ENCODE data around the gene GMDS.
"Not testable (repeated sequence)": the region's sequence is repeated elsewhere in the genome, so short reads cannot be mapped to it uniquely, and the experiment has no call there.

GMDS gene

GRCh38 chr6:1764397-1764987 is 480.9 kb downstream of the GMDS start:
- DNase-seq, result no peak

- peak in 3 of 4 experiments; percentile 16 to 53 (median 39) for DNase-seq
Observed at GRCh38 chr6:1763404-1763803, 482.0 kb downstream of the GMDS start.

- no peak for DNase-seq
Observed at GRCh38 chr6:1762203-1762602, 483.2 kb downstream of the GMDS start.

GRCh38 chr6:1761477-1761877 is 483.9 kb downstream of the GMDS start:
- DNase-seq, result no peak

DNA sequence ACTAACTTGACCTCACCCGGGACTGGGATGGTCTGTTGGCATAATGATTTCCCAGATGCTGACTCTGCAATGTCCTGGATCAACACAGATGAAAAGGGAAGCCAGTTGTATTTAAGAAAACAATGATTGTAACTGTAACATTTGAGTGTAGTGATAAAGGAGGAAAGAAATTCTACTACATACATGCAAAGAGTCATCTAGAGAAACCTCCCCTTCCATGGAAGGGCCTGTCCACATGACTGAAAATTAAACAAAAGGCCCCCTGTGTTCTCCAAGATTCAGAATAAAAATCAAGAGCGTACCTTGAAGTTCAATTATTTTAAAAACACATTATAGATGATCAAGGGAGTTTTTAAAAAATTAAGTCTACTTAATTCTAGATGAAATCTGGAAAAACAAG is 484.5 kb downstream of the GMDS start:
- no peak for DNase-seq

- no peak for DNase-seq
Observed at GRCh38 chr6:1759870-1760269, 485.5 kb downstream of the GMDS start.

DNA sequence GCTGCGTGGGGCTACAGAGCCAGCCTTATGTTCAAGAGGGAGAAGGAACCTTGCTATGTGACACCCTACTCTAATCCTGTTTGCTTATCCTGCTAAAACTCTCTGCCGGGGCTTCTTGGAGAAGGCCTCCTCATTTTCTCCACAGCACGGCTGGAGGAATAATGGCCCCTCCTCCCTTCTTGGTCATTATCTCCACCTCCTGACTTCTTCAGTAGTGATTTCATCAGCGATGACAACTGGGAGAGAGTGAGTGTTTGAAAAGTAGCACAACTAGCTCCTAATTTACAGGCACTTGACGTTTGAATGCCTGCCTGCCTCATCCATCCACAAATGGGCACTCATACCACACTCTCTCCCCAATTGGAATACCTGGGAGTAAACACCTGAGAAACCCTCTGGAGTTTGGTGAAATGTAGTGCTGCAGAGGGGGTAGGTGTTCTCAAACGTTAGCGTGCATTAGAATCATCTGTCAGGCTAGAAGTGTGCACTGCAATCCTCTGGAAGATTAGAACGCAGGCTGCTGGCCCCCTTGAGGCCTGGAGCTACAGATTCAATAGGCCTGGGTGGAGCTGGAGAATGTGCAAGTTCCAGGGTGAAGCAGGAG is 487.2 kb downstream of the GMDS start:
- DNase-seq, result no peak

DNA sequence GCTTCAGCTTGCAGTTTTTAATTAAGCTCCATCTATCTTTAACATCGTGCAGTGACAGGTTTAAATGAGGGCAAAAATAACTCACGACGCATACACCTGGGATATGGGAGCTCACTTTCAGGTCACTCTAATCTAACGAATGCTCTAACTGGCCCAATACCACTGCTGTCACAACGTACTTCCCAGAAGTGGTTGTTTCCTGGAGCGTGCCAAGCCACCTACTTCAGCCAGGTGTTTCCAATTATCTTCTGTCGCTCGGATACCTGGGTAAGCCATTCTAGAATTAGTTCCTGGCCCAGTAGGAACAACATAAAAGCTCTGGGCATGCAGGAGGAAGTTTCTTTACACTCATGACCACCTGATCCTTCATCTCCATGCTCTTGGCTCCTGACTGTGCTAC is 488.3 kb downstream of the GMDS start:
- DNase-seq, result no peak

GRCh38 chr6:1756472-1757129 is 488.8 kb downstream of the GMDS start:
- no peak for DNase-seq

DNA sequence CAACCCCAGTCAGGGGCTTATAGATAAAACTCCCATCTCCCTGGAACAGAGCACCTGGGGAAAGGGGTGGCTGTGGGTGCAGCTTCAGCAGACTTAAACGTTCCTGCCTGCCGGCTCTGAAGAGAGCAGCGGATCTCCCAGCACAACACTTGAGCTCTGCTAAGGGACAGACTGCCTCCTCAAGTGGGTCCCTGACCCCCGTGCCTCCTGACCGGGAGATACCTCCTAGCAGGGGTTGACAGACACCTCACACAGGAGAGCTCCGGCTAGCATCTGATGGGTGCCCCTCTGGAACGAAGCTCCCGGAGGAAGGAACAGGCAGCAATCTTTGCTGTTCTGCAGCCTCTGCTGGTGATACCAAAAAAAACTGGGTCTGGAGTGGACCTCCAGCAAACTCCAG is 494.3 kb downstream of the GMDS start:
- DNase-seq, result not testable (repeated sequence)

DNA sequence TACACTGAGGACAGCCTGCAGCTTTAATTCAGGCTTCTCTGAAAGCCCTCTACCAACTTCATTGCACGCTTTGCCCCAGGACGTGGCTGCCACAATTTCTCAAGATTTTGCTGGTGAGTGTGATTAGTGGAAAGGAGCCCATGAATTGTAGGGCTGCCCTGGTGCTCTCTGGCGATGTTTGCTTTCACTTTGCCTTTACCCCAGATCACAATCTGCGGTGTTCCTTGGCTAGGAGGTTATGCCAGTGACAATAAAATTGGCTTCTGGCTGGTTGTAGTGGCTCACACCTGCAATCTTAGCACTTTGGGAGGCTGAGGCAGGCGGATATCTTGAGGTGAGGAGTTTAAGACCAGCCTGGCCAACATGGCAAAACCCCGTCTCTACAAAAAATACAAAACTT is 496.4 kb downstream of the GMDS start:
- DNase-seq, result no peak

GRCh38 chr6:1747531-1747930 is 497.9 kb downstream of the GMDS start:
- no peak for DNase-seq

- no peak for DNase-seq
Observed at GRCh38 chr6:1747003-1747402, 498.4 kb downstream of the GMDS start.

- no peak for DNase-seq
Observed at GRCh38 chr6:1745814-1746213, 499.6 kb downstream of the GMDS start.

GRCh38 chr6:1744543-1744942 is 500.9 kb downstream of the GMDS start:
- DNase-seq, result no peak

- peak in 1 of 4 experiments; percentile 15 for DNase-seq
Observed at GRCh38 chr6:1739680-1740079, 505.7 kb downstream of the GMDS start.

- DNase-seq, result no peak
Observed at GRCh38 chr6:1739220-1739619, 506.2 kb downstream of the GMDS start.

DNA sequence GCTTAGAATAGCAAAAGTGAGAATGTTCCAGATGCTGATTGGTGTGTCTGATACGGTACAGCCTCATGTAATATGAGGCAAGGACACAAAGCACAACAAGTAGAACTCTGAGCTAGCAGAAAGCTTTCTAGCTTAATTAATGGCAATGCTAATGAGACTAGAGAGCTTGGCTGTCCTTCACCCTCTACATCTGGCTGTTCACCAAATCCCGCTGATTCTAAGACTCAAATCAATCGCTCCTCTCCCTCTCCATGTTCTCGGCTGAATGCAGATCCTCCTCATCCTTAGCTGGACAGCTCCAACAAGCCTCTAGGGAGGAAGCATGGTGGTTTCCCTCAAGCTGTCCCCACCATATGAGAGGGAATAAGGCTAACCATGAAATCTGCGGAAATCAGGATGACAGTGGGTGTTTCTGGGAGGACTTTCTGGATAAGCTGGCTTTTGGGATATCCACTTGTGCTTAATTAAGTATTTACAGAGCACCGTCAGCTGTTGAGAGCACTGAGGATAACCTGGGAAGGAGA is 506.8 kb downstream of the GMDS start:
- DNase-seq, result no peak

DNA sequence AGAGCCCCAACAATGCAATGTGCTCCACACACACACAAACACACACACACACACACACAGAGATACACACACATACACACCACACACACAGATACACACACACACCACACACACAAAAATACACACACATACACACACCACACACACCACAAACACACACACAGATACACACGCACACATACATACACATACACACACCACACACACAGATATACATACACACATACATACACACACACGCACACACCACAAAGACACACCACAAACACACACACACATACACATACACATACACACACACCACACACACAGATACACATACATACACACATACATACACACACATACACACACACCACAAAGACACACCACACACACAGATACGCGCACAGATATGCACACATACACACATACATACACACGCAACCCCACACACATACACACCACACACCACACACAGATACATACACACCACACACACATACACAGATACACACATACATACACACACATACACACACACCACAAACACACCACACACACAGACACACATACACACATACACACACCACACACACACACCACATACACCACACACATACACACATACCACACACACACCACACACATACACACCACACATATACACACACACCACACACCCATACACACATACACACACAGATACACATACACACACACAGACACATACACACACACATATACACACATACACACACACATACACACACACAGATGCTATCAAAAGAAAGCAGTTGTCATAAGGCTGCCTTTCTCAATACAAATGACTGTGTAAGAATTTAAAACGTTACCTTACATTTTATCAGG is 507.7 kb downstream of the GMDS start:
- no peak for DNase-seq

DNA sequence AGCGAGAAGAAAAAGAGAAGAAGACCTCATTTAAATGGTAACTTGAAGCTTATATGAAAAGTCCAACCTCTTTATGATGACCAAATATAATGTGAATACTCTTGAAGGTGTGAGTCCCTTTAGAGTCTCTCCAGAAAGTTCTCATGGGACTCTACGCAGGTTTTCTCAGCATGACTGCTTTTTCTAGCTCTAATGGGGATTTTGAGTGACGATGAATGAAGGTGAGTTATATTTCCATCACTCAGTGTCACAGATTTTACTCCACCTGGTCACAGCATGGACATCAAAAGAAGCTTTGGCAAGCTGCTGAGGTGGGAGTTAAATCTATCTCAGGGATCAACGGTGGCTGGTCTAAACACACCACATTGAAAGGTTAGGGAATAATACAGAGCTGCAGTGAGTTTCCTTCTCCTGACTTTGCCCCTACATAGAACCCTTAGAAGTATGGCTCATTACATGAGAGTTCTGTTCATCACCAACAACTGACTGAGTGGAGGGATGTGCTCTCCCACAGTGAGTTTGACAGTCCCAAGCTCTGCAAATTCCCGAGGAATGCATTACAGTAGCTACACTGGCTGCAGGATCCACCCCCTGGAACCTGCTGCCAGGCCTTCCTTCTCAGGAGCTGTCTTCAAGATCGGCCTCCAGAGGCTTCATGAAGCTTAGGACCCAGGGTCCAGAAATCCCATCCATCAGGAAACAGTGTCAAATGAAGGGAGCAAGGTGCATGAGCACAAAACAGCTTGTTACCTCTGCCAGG is 508.9 kb downstream of the GMDS start:
- no peak for DNase-seq

DNA sequence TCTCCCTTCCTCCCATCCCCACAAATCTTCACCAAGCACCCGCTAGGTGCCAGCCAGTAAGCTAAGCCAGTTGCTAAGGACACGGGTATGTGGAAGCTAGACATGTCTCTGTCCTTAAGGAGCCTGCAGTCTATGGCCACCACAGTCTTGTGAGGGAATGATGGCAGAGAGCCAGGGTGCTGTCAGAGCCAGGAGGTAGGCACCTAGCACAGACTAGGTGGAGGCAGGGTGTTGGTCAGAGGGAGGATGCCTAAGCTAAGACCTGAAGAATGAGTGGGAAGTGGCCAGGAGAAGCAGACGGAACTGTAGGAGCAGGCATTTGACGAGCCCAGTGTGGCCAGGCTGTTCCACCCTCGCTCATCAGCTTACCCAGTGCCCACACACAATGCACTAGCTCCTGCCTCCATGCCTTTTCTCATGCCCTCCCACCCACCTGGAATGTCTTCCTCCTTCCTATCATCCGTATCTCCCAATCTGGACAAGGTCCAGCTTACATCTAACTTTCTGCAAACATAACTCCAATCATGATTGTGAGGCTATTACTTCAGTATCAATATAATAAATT is 510.1 kb downstream of the GMDS start:
- no peak for DNase-seq

DNA sequence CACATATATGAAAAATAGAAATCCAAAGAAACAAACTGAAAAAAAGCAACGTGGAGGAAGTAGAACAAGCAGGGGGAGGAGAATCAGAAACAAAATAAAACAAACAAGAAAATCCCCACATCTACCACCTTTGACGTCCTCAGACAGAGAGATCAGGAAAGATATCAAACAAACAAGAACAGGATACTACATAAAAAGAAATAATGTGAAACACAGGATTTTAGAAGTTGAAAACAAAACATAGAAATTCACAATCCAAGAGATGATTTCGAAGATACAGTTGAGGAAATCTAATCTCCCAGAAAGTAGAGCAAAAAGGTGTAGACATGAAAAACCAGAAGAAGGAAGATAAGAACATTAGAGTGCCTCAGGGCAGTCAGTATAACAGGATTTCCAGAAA is 514.5 kb downstream of the GMDS start:
- no peak for DNase-seq

Data from suppressor macrophage (primary cell).